HepG2 (cell line): ENCODE results near the gene GJB1. TPM values are rescaled to one million over a fixed set of nuclear protein-coding genes. Genes with fewer than 3 reads are reported as not detected.
A peak's percentile ranks its signal among the peaks of the same experiment; 100 is the strongest.

Experiments used
- CREM ChIP-seq, 2 experiments: sonication (generic) in 1 of 2; formaldehyde crosslinking in 1 of 2; IDR thresholded peaks; 2 replicates each; pipeline versions ENCODE4 v1.4.0 to v1.6.1; 2016 to 2020; ENCODE audit warnings: antibody characterized with exemption in 1 of 2, mild to moderate bottlenecking in 1 of 2, missing genetic modification reagents in 1 of 2
- HNF4G ChIP-seq, 2 experiments: sonication (generic) in 1 of 2; formaldehyde crosslinking in 1 of 2; IDR thresholded peaks; 2 replicates each; pipeline versions ENCODE4 v1.4.0 to v1.6.1; 2011 to 2020; ENCODE audit warnings: borderline replicate concordance in 2 of 2, low read depth in 2 of 2, mild to moderate bottlenecking in 2 of 2, low read length in 1 of 2, missing genetic modification reagents in 1 of 2, moderate library complexity in 1 of 2
- KDM6A ChIP-seq: IDR thresholded peaks from 2 replicates; pipeline ENCODE4 v1.6.1; 2016; ENCODE audit warnings: low read depth
- PHF8 ChIP-seq: sonication (generic); formaldehyde crosslinking; IDR thresholded peaks from 2 replicates; pipeline ENCODE4 v1.5.0; 2020; ENCODE audit warnings: missing genetic modification reagents
- REPIN1 ChIP-seq: sonication (generic); formaldehyde crosslinking; IDR thresholded peaks from 2 replicates; pipeline ENCODE4 v1.8.0; 2022; ENCODE audit warnings: missing genetic modification reagents, low read depth, mild to moderate bottlenecking, borderline replicate concordance
- SNAPC2 ChIP-seq: sonication (generic); formaldehyde crosslinking; IDR thresholded peaks from 2 replicates; pipeline ENCODE4 v1.8.1; 2022; ENCODE audit warnings: mild to moderate bottlenecking, missing genetic modification reagents
- YEATS2 ChIP-seq: sonication (generic); formaldehyde crosslinking; IDR thresholded peaks from 2 replicates; pipeline ENCODE4 v1.4.0; 2020; ENCODE audit warnings: missing genetic modification reagents, borderline replicate concordance
- polyA plus RNA-seq, 8 experiments: library from polyadenylated mRNA; depleted of rRNA in 3 of 8; stranded (reverse) in 7 of 8; unstranded in 1 of 8; fragments of >200 nt; fragmentation: Illumina TruSeq in 4 of 8; extraction: Trizol in 4 of 8; gene quantifications; 2 replicates each; pipeline versions ENCODE4 v1.2.1 to v1.2.3, GENCODE V29; 2011 to 2016; ENCODE audit warnings: low read depth in 4 of 8, missing spikeins in 1 of 8, mixed read lengths in 1 of 8; ENCODE audit not compliant: insufficient read depth in 1 of 8
- total RNA-seq, 5 experiments: library from RNA; depleted of rRNA; stranded (reverse); fragments of >200 nt; fragmentation: Illumina TruSeq; extraction: Trizol; gene quantifications; 2 replicates each; pipeline ENCODE4 v1.2.3, GENCODE V29; 2016; ENCODE audit warnings: low read depth in 1 of 5
- TF ChIP-seq, protein P1 (sequence below): sonication (generic); formaldehyde crosslinking; IDR thresholded peaks from 2 replicates; pipeline ENCODE4 v1.5.0; 2020; ENCODE audit warnings: mild to moderate bottlenecking, missing genetic modification reagents, borderline replicate concordance
- TF ChIP-seq, protein P2 (sequence below): sonication (generic); formaldehyde crosslinking; IDR thresholded peaks from 2 replicates; pipeline ENCODE4 v1.4.0; 2020; ENCODE audit warnings: missing genetic modification reagents, borderline replicate concordance

GJB1 gene
- total and polyA plus RNA-seq, 2 of the 13 experiments (the other 11 are each of a cell fraction or from before 2014, with no cell fraction given): 111 to 161 TPM

DNA sequence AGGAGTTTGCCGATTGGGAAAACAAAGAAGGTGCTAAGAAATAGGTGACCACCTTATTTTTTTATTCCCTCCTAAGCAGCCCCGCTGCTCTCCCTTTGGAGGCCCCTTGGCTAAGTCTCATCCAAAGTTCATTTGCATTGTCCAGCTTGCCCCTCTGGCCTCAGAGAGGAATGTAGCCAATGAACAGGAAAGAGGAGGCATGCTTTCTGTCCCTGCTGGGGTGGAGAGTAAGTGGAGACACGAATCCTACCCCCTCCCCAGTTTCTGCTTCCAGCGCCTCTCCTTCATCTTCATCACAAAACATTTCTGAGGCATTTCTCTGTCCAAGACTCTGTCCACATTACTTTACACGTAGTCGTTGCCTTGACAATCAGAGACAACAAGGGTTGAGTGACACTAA, 39.7 kb upstream of the GJB1 start (continued):
- TF ChIP-seq, protein P1, sequence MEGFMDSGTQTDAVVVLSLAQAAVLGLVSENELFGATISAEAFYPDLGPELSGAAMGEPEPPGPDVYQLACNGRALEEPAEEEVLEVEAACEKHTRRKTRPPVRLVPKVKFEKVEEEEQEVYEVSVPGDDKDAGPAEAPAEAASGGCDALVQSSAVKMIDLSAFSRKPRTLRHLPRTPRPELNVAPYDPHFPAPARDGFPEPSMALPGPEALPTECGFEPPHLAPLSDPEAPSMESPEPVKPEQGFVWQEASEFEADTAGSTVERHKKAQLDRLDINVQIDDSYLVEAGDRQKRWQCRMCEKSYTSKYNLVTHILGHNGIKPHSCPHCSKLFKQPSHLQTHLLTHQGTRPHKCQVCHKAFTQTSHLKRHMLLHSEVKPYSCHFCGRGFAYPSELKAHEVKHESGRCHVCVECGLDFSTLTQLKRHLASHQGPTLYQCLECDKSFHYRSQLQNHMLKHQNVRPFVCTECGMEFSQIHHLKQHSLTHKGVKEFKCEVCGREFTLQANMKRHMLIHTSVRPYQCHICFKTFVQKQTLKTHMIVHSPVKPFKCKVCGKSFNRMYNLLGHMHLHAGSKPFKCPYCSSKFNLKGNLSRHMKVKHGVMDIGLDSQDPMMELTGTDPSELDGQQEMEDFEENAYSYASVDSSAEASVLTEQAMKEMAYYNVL (CRISPR knock-in tag): peak; percentile 30; the same call in 1 of the 2 replicates
- TF ChIP-seq YEATS2 (CRISPR knock-in tag) (no peak), SNAPC2 (CRISPR knock-in tag) (peak; percentile 24; the same call in 1 of the 2 replicates), PHF8 (0 out of 2 replicates have a peak, but pooled peaks have one; percentile 27), KDM6A (CRISPR knock-in tag) (peak; percentile 87), CREM (IDR thresholded peaks at IDR 0.05) (peak; percentile 37; the same call in 1 of the 2 replicates), CREM (CRISPR knock-in tag; IDR thresholded peaks at IDR 0.05) (no peak), HNF4G (IDR thresholded peaks at IDR 0.05; ENCODE audit: borderline replicate concordance, low read depth, low read length) (peak; percentile 51; the same call in 1 of the 2 replicates), HNF4G (CRISPR knock-in tag; IDR thresholded peaks at IDR 0.05; ENCODE audit: borderline replicate concordance, low read depth) (no peak), REPIN1 (CRISPR knock-in tag) (no peak)
- TF ChIP-seq, protein P2, sequence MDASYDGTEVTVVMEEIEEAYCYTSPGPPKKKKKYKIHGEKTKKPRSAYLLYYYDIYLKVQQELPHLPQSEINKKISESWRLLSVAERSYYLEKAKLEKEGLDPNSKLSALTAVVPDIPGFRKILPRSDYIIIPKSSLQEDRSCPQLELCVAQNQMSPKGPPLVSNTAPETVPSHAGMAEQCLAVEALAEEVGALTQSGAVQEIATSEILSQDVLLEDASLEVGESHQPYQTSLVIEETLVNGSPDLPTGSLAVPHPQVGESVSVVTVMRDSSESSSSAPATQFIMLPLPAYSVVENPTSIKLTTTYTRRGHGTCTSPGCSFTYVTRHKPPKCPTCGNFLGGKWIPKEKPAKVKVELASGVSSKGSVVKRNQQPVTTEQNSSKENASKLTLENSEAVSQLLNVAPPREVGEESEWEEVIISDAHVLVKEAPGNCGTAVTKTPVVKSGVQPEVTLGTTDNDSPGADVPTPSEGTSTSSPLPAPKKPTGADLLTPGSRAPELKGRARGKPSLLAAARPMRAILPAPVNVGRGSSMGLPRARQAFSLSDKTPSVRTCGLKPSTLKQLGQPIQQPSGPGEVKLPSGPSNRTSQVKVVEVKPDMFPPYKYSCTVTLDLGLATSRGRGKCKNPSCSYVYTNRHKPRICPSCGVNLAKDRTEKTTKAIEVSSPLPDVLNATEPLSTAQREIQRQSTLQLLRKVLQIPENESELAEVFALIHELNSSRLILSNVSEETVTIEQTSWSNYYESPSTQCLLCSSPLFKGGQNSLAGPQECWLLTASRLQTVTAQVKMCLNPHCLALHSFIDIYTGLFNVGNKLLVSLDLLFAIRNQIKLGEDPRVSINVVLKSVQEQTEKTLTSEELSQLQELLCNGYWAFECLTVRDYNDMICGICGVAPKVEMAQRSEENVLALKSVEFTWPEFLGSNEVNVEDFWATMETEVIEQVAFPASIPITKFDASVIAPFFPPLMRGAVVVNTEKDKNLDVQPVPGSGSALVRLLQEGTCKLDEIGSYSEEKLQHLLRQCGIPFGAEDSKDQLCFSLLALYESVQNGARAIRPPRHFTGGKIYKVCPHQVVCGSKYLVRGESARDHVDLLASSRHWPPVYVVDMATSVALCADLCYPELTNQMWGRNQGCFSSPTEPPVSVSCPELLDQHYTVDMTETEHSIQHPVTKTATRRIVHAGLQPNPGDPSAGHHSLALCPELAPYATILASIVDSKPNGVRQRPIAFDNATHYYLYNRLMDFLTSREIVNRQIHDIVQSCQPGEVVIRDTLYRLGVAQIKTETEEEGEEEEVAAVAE: 0 out of 2 replicates have a peak, but pooled peaks have one; percentile 19
